SK-N-SH (cell line): ENCODE data around the gene TMEM120B. TPM values are rescaled to one million over a fixed set of nuclear protein-coding genes. Genes with fewer than 3 reads are reported as not detected.
A peak's percentile ranks its signal among the peaks of the same experiment; 100 is the strongest.
"Not testable (repeated sequence)": the region's sequence is repeated elsewhere in the genome, so short reads cannot be mapped to it uniquely, and the experiment has no call there.

Experiments
- CTCF ChIA-PET: fragments of 300-600, 350-600 bp; formaldehyde crosslinking; extraction: SDS; loops from one replicate; lab custom pipeline; 2021; lab: Yijun Ruan, JAX
- POLR2A ChIA-PET: fragments of 350-600 bp; sonication (Branson Sonifier 250); formaldehyde crosslinking; extraction: SDS; loops from one replicate; lab custom pipeline; 2020; ENCODE audit warnings: antibody characterized with exemption, inconsistent platforms; lab: Yijun Ruan, JAX
- DNase-seq: peaks from one replicate; pipeline ENCODE4 v3.0.0; 2012
- H2AFZ ChIP-seq: fragments of 200-600 bp; sonication (generic); 2 replicates; pipeline ENCODE4 v1.8.1; 2016; ENCODE audit warnings: antibody characterized with exemption, mild to moderate bottlenecking, low read depth
- H3F3A ChIP-seq: fragments of 200-600 bp; sonication (generic); replicated peaks from 2 replicates; pipeline ENCODE3; 2016; ENCODE audit warnings: antibody characterized with exemption, mild to moderate bottlenecking; ENCODE audit not compliant: insufficient read depth
- H3K27ac ChIP-seq, 2 experiments: fragments of 200-500 bp in 1 of 2; fragments of 200-600 bp in 1 of 2; sonication (Bioruptor generic) in 1 of 2; sonication (generic), shearing (Covaris generic) in 1 of 2; 2 replicates each; pipeline versions ENCODE4 v1.5.1 to v1.6.1; 2014 to 2016; ENCODE audit warnings: low read depth in 2 of 2, inconsistent platforms in 1 of 2, low read length in 1 of 2, mild to moderate bottlenecking in 1 of 2, mixed read lengths in 1 of 2
- H3K27me3 ChIP-seq: fragments of 200-600 bp; sonication (generic), shearing (Covaris generic); 2 replicates; pipeline ENCODE4 v1.6.1; 2016; ENCODE audit warnings: mixed run types; ENCODE audit not compliant: insufficient read depth
- H3K36me3 ChIP-seq, 2 experiments: fragments of 200-500 bp in 1 of 2; fragments of 200-600 bp in 1 of 2; sonication (Bioruptor generic) in 1 of 2; sonication (generic) in 1 of 2; replicated peaks in 1 of 2; 2 replicates each; pipeline versions ENCODE3 to v1.5.1; 2014 to 2016; ENCODE audit warnings: low read length in 1 of 2, mild to moderate bottlenecking in 1 of 2; ENCODE audit not compliant: insufficient read depth in 2 of 2, control insufficient read depth in 1 of 2
- H3K4me1 ChIP-seq, 2 experiments: fragments of 200-500 bp in 1 of 2; fragments of 200-600 bp in 1 of 2; sonication (Bioruptor generic) in 1 of 2; sonication (generic), shearing (Covaris generic) in 1 of 2; 2 replicates each; pipeline versions ENCODE4 v1.5.1 to v1.6.1; 2014 to 2016; ENCODE audit warnings: low read depth in 1 of 2, low read length in 1 of 2, mixed run types in 1 of 2; ENCODE audit not compliant: insufficient read depth in 2 of 2, control insufficient read depth in 1 of 2
- H3K4me2 ChIP-seq: fragments of 200-600 bp; sonication (generic), shearing (Covaris generic); 2 replicates; pipeline ENCODE4 v1.6.1; 2017; ENCODE audit warnings: mixed run types
- H3K4me3 ChIP-seq, 2 experiments: fragments of 200-500 bp in 1 of 2; fragments of 200-600 bp in 1 of 2; sonication (Bioruptor generic) in 1 of 2; sonication (generic), shearing (Covaris generic) in 1 of 2; 2 replicates each; pipeline versions ENCODE4 v1.5.1 to v1.8.1; 2014 to 2016; ENCODE audit warnings: low read depth in 2 of 2, inconsistent platforms in 1 of 2, low read length in 1 of 2, mild to moderate bottlenecking in 1 of 2, mixed read lengths in 1 of 2, moderate library complexity in 1 of 2
- H3K79me2 ChIP-seq: fragments of 200-600 bp; sonication (generic); 2 replicates; pipeline ENCODE4 v1.8.1; 2017; ENCODE audit warnings: mild to moderate bottlenecking; ENCODE audit not compliant: insufficient read depth
- H3K9ac ChIP-seq: fragments of 200-600 bp; sonication (generic); 2 replicates; pipeline ENCODE4 v1.6.1; 2017; ENCODE audit warnings: mixed run types
- H3K9me2 ChIP-seq: fragments of 200-600 bp; sonication (generic); 2 replicates; pipeline ENCODE4 v1.6.1; 2017; ENCODE audit warnings: mixed run types
- H3K9me3 ChIP-seq: fragments of 200-600 bp; sonication (generic); 2 replicates; pipeline ENCODE4 v1.6.1; 2017; ENCODE audit warnings: mixed run types, mild to moderate bottlenecking, moderate library complexity
- H4K20me1 ChIP-seq: fragments of 200-600 bp; sonication (generic); 2 replicates; pipeline ENCODE4 v1.6.1; 2017; ENCODE audit warnings: mild to moderate bottlenecking, mixed run types; ENCODE audit not compliant: insufficient read depth
- CTCF ChIP-seq: fragments of 200-600 bp; sonication (generic); IDR thresholded peaks from 2 replicates; pipeline ENCODE4 v1.6.1; 2017; ENCODE audit warnings: antibody characterized with exemption, mild to moderate bottlenecking, moderate library complexity
- ELF1 ChIP-seq: IDR thresholded peaks from 2 replicates; pipeline ENCODE4 v1.4.0; 2012
- MEF2A ChIP-seq: IDR thresholded peaks from 2 replicates; pipeline ENCODE4 v1.4.0; 2012; ENCODE audit warnings: low read depth, borderline replicate concordance
- MXI1 ChIP-seq: IDR thresholded peaks from 2 replicates; pipeline ENCODE4 v1.6.1; 2012; ENCODE audit warnings: mild to moderate bottlenecking, low read depth, low read length, improper control_type of control experiment
- RAD21 ChIP-seq: IDR thresholded peaks from 2 replicates; pipeline ENCODE4 v1.6.1; 2012; ENCODE audit warnings: mild to moderate bottlenecking, low read length
- RXRA ChIP-seq: IDR thresholded peaks from 2 replicates; pipeline ENCODE4 v1.4.0; 2012; ENCODE audit warnings: low read depth, mild to moderate bottlenecking, borderline replicate concordance
- SMC3 ChIP-seq: IDR thresholded peaks from 2 replicates; pipeline ENCODE4 v1.6.1; 2012; ENCODE audit warnings: low read depth, low read length, improper control_type of control experiment
- USF2 ChIP-seq: fragments of 150-350 bp; IDR thresholded peaks from 2 replicates; pipeline ENCODE4 v1.6.1; 2017; ENCODE audit warnings: antibody characterized with exemption, low read length, low read depth, borderline replicate concordance
- WGBS: methylation state at CpG from one replicate; pipeline ENCODE4 v1.1.6; 2017; ENCODE audit warnings: low lambda C conversion rate; 5-methylcytosine and 5-hydroxymethylcytosine counted together
- polyA plus RNA-seq, 3 experiments: library from polyadenylated mRNA; depleted of rRNA; stranded (reverse); fragments of >200 nt; gene quantifications; 2 replicates each; pipeline ENCODE4 v1.2.3, GENCODE V29; 2012
- TF ChIP-seq, protein P1 (sequence below): IDR thresholded peaks from 2 replicates; pipeline ENCODE4 v1.4.0; 2012; ENCODE audit warnings: low read depth, borderline replicate concordance
- TF ChIP-seq, protein P2 (sequence below): IDR thresholded peaks from 2 replicates; pipeline ENCODE4 v1.4.0; 2012; ENCODE audit warnings: low read depth, borderline replicate concordance

Gene TMEM120B
- polyA plus RNA-seq, 1 of the 3 experiments (the other 2 are of a cell fraction): 15.4 TPM

DNA sequence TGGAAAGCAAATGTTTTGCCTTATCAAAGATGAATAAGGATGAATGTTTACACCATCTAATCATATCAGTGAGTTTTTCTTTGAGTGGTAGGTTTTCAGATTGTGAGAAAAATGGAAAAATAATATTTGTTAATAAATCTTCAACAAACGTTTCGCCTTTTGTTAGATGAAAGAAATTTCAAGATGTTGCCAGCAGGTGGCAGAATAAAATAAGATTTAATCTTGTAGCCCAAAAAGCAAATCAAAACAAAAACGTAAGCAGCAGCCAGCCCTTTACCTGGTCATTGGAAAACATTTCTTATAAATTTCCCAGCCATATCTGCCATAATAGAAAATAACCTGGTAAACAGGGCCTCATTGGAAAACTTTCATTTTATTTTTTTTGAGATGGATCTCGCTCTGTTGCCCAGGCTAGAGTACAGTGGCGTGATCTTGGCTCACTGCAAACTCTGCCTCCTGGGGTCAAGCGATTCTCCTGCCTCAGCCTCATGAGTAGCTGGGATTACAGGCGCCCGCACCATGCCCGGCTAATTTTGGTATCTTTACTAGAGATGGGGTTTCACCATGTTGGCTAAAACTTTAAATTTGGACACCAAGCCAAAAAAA lies 15.4 kb upstream of the TMEM120B start:
- peak; percentile 51 for DNase-seq
- H3K79me2 ChIP-seq: no peaks in the 10 kb centered on the region
- no peaks in the 10 kb centered on the region for H4K20me1 ChIP-seq
- H2AFZ ChIP-seq: peak overlapping the region; percentile 71; the same call in 1 of the 2 replicates
- TF ChIP-seq, protein P1, sequence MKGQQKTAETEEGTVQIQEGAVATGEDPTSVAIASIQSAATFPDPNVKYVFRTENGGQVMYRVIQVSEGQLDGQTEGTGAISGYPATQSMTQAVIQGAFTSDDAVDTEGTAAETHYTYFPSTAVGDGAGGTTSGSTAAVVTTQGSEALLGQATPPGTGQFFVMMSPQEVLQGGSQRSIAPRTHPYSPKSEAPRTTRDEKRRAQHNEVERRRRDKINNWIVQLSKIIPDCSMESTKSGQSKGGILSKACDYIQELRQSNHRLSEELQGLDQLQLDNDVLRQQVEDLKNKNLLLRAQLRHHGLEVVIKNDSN: no peak
- TF ChIP-seq CTCF (peak; percentile 70), USF2 (no peak), ELF1 (no peak), MXI1 (0 out of 2 replicates have a peak, but pooled peaks have one; percentile 27), SMC3 (peak; percentile 63), RAD21 (peak; percentile 80), RXRA (no peak), MEF2A (no peak)
- TF ChIP-seq, protein P2, sequence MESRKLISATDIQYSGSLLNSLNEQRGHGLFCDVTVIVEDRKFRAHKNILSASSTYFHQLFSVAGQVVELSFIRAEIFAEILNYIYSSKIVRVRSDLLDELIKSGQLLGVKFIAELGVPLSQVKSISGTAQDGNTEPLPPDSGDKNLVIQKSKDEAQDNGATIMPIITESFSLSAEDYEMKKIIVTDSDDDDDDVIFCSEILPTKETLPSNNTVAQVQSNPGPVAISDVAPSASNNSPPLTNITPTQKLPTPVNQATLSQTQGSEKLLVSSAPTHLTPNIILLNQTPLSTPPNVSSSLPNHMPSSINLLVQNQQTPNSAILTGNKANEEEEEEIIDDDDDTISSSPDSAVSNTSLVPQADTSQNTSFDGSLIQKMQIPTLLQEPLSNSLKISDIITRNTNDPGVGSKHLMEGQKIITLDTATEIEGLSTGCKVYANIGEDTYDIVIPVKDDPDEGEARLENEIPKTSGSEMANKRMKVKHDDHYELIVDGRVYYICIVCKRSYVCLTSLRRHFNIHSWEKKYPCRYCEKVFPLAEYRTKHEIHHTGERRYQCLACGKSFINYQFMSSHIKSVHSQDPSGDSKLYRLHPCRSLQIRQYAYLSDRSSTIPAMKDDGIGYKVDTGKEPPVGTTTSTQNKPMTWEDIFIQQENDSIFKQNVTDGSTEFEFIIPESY: no peak
- ChIA-PET POLR2A (no interaction called here), CTCF (interaction anchor here (0.6 to 10.0 kb wide), 17 partner anchors 16 to 211 kb away, joined by 3 to 69 read pairs (median 5); partner anchors contain the start of genes RHOF and TMEM120B)
- H3K4me3 ChIP-seq: peak overlapping the region in 1 of 2 experiments; percentile 17; a peak in 1 of 4 replicates
- peaks cover 5% of the 10 kb centered on the region for H3F3A ChIP-seq
- no peaks in the 10 kb centered on the region for H3K9me2 ChIP-seq
- H3K27me3 ChIP-seq: no peaks in the 10 kb centered on the region
- H3K27ac ChIP-seq: peak overlapping the region in 1 of 2 experiments; percentile 13; a peak in 1 of 4 replicates
- no peaks in the 10 kb centered on the region for H3K36me3 ChIP-seq
- no peaks in the 10 kb centered on the region for H3K9me3 ChIP-seq
- no peaks in the 10 kb centered on the region for H3K4me1 ChIP-seq
- H3K4me2 ChIP-seq: no peak overlapping the region
- 33% methylated on average over 9 of the region's 9 CpGs for WGBS
- H3K9ac ChIP-seq: no peak overlapping the region

DNA sequence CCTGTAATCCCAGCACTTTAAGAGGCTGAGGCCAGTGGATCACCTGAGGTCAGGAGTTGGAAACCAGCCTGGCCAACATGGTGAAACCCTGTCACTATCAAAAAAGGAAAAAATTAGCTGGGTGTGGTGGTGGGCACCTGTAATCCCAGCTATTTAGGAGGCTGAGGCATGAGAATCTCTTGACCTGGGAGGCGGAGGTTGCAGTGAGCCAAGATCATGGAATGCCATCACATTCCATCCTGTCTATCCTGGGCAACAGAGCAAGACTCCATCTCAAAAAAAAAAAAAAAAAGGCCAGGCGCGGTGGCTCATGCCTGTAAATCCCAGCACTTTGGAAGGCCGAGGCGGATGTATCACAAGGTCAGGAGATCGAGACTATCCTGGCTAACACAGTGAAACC lies 14.7 kb upstream of the TMEM120B start:
- H2AFZ ChIP-seq, H3K4me2 ChIP-seq, H3K4me3 ChIP-seq, POLR2A ChIA-PET, H3K9ac ChIP-seq, H3K4me1 ChIP-seq, DNase-seq, H3K27ac ChIP-seq, H3K9me2 ChIP-seq, H3F3A ChIP-seq, H3K27me3 ChIP-seq, H4K20me1 ChIP-seq, H3K79me2 ChIP-seq, H3K36me3 ChIP-seq, H3K9me3 ChIP-seq: not testable (repeated sequence)
- 90% methylated on average over 6 of the region's 6 CpGs for WGBS
- CTCF ChIA-PET: interaction anchor here (0.6 to 10.0 kb wide), 17 partner anchors 15 to 210 kb away, joined by 3 to 69 read pairs (median 5); partner anchors contain the start of genes RHOF and TMEM120B
